Fibroblast of pulmonary artery (primary cell): ENCODE results near the gene FOXP1.

Source experiments
- DNase-seq: peaks from one replicate; pipeline ENCODE4 v3.0.0-alpha.2; 2010; ENCODE audit warnings: low read depth
- H3K4me3 ChIP-seq: replicated peaks from 2 replicates; pipeline ENCODE4 v1.5.1; 2011; ENCODE audit warnings: low read depth, mild to moderate bottlenecking, control low read depth, low read length, moderate library complexity
- TF ChIP-seq, protein P1 (sequence below): IDR thresholded peaks from 2 replicates; pipeline ENCODE4 v1.5.1; 2011; ENCODE audit warnings: mild to moderate bottlenecking, control low read depth, low read length, inconsistent platforms; ENCODE audit errors: missing control alignments

FOXP1 gene

DNA sequence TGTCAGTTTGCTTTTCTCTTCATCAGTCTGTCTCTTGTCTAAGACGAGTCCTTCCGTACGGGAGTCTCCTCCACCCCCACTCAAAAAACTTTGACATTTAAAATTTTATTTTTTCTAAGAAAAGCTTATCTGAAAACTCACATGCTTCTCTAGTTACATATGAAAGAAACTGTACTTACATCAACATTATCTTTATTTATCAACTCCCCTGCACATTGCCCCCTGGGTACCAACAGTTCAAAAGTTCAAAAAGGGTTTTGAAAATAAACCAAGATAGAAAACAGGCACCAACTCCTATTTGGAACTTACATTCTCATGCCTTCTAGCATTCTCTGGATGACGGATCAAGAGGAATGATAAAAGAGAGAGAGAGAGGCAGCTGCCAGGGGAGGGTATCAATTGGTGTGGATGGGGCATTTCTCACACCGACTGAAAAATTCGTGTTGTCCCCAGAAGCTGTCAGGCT lies 182.5 kb downstream of the FOXP1 start:
- TF ChIP-seq, protein P1, sequence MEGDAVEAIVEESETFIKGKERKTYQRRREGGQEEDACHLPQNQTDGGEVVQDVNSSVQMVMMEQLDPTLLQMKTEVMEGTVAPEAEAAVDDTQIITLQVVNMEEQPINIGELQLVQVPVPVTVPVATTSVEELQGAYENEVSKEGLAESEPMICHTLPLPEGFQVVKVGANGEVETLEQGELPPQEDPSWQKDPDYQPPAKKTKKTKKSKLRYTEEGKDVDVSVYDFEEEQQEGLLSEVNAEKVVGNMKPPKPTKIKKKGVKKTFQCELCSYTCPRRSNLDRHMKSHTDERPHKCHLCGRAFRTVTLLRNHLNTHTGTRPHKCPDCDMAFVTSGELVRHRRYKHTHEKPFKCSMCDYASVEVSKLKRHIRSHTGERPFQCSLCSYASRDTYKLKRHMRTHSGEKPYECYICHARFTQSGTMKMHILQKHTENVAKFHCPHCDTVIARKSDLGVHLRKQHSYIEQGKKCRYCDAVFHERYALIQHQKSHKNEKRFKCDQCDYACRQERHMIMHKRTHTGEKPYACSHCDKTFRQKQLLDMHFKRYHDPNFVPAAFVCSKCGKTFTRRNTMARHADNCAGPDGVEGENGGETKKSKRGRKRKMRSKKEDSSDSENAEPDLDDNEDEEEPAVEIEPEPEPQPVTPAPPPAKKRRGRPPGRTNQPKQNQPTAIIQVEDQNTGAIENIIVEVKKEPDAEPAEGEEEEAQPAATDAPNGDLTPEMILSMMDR, result no peak
- H3K4me3 ChIP-seq, result no peak overlapping the region
- DNase-seq, result no peak

DNA sequence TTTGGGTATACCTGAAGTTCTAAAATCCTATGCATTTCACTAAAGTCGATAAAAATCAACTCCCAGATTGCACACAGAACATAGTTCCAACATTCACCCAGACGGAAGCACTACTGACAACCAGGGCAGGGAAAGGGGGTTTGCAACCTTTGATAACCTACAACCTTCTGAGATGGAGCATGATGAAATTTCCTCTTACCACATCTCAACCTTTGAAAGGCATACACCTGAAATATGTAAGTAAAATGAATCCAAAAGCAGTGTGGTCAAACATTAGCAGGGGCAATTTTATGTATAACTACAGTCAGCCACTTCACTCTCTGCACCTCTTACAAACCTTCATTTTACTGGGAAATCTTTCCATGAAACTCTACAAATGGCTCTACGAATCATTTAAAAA lies 184.1 kb downstream of the FOXP1 start:
- TF ChIP-seq, protein P1, result no peak
- DNase-seq, result no peak
- H3K4me3 ChIP-seq, result no peak overlapping the region

DNA sequence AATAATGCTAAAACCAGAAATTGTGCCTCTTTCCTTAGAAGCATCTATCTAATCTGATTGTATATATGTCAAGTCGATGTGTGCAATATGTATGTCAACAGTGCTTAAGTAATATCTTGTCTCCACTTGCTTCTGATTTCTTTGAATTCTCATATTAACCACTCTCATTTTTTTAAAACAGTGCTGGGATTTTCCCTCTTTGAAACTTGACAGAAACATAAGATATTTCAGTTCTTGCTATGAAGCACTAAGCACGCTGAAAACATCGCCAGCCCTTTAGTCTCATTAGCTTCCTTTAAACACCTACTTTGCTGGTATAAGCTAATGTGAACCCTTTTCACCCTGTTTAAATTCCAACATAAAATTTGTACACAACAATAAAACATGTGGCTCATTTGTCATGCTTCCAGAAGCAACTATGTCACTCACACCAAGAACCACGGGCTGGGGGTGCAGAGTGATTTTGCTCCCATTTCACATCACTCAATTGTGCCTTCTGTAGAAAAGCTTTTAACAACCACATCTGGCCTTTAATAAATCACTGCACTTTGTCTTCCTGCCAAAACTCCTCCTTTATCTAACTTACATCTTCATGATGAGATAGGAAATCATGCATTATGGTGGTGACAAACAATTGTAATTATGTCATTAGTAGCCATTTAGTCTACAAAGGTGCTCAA lies 185.2 kb downstream of the FOXP1 start:
- no peak overlapping the region for H3K4me3 ChIP-seq
- TF ChIP-seq, protein P1, result no peak
- DNase-seq, result no peak

DNA sequence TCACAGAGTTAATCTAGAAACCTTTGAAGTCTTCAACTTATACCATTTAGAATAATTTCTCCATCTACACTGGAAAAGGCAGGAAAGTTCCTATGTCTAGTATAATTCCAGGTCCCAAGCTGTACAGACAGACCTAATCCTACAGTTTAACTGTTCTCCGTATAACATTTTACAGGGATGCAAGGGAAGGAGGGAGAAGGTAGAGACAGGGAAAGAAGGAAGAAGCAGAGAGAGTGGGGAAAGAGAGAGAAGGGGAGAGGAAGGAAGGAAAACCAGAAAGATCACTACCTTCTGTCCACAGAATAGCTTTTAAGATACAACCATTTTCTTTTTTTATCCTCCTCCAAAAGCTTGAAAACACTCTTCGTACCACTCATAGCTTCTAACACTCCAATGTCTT lies 185.8 kb downstream of the FOXP1 start:
- TF ChIP-seq, protein P1, result no peak
- no peak for DNase-seq
- H3K4me3 ChIP-seq, result no peak overlapping the region

DNA sequence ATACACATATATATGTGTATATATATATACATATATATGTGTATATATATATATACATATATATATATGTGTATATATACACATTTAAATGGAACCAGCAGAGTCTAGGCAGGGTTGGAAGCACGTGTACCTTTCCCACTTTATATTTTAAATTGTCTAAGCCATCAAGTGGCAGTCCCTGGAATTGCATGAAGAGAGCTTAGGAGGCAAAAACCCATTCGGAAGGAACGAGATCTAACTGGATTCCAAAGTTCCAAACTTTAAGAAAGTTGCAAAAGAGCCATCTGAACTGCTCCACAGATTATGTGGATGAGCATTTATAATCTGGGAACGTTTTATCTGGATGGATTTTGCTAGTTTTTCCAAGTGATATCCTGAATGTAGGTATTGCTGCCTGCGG lies 186.5 kb downstream of the FOXP1 start:
- TF ChIP-seq, protein P1, result peak; percentile 67
- peak; percentile 54 for DNase-seq
- no peak overlapping the region for H3K4me3 ChIP-seq

DNA sequence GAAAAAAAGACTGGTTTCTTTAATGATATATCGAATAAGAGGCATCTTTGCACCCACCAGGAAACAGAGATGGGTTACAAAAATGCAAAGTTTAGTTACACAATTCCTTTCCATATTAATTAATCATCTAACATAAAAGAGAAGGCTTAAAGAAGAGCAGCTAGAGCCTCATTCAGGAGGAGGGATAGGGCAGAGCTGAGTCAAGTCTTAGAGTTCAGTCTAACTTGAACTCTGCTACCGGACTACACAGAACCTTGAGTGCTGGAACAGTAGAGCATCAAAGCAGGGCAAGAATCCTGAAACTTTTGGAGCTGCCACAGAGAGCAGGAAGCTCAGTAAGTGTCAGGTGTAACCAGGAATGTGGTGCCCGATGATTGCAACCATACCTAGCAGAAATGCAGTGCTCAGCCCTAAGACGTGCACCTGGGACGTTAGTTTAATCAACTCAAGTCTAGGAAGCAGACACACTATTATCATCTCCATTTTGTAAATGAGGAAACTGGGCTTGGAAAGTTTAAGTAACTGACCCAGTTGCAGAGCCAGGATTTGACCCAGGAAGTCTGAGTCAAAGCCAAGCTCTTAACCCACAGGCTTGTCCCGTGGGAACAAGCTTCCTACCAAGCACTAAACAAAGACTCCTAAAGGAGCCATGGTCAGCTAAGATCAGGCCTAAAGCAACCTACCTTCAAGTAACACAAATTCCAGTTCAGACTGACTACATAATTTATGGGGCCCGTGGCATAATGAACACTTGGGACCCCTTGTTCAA lies 187.4 kb downstream of the FOXP1 start:
- H3K4me3 ChIP-seq, result no peak overlapping the region
- TF ChIP-seq, protein P1, result no peak
- DNase-seq, result peak; percentile 74
